WI38 (cell line): ENCODE measurements around the gene ARMC8.

Experiments used
- H3K4me3 ChIP-seq: 2 replicates; pipeline ENCODE4 v1.5.1; 2011; ENCODE audit warnings: low read depth, mild to moderate bottlenecking, control low read depth, low read length
- TF ChIP-seq, protein P1 (sequence below): IDR thresholded peaks from 2 replicates; pipeline ENCODE4 v1.5.1; 2012; ENCODE audit warnings: low read depth, mild to moderate bottlenecking, control low read depth, low read length

Gene ARMC8

DNA sequence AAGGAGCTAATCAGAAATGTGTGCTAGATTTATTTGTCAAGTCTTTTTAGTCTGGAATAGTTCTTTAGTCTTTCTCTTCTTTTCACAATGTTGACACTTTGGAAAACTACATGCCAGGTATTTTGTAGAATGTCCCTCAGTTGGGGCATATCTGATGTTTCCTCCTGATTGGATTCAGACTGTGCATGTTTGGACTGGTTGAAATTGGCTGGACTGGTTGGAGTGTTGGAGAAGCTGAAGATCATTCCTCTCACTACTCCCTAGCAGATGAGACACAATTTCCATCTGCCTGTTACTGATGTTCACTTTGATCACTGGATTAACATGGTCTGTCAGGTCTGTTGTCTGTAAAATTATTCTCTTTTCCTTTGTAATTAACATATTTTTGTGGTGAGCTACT lies 138.9 kb downstream of the ARMC8 start:
- no peak overlapping the region for H3K4me3 ChIP-seq
- TF ChIP-seq, protein P1, sequence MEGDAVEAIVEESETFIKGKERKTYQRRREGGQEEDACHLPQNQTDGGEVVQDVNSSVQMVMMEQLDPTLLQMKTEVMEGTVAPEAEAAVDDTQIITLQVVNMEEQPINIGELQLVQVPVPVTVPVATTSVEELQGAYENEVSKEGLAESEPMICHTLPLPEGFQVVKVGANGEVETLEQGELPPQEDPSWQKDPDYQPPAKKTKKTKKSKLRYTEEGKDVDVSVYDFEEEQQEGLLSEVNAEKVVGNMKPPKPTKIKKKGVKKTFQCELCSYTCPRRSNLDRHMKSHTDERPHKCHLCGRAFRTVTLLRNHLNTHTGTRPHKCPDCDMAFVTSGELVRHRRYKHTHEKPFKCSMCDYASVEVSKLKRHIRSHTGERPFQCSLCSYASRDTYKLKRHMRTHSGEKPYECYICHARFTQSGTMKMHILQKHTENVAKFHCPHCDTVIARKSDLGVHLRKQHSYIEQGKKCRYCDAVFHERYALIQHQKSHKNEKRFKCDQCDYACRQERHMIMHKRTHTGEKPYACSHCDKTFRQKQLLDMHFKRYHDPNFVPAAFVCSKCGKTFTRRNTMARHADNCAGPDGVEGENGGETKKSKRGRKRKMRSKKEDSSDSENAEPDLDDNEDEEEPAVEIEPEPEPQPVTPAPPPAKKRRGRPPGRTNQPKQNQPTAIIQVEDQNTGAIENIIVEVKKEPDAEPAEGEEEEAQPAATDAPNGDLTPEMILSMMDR, result no peak

DNA sequence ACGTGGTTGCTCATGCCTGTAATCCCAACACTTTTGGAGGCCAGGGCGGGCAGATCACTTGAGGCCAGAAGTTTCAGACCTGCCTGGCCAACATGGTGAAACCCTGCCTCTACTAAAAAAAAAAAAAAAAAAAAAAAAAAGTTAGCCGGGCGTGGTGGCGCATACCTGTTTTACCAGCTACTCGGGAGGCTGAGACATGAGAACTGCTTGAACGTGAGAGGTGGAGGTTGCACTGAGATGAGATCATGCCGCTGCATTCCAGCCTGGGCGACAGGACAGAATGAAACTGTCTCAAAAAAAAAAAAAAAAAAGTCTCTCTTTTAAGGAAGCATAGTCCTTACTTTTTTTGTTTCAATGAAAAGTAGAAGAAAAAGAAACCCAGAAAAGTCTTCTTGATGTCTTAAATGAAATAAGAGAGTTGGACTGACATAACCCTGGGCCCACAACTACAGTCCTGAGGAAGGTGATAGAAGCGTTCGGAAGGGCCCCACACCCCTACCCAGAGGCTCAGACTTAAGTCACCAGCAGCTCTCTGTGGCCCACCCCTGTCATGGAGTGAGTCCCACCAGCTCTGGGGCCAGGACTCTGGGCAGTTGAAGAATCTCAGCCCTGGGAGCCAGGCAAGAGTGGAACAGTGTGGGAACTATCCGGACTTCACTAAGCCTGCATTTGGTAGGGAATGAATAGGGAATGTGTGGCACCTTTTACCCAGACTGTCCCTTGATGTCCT lies 139.9 kb downstream of the ARMC8 start:
- H3K4me3 ChIP-seq, result no peak overlapping the region

DNA sequence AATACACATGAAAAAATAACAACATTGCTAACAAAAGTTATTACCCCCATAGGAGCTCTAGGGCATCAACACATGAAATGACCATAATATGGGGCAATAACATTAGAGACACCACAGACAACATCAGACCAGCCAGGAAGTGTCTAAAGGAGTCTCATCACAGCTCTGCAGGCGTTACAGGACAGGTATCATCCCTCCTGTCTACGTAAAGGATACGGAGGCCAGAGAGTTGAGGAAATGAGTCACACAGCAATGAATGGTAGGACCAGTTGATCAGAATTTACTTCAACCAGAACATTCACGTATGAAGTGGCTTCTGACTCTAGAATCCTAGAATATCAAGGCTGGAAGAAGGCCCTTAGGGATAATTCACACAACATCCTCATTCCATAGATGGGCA lies 140.7 kb downstream of the ARMC8 start:
- TF ChIP-seq, protein P1, result no peak
- H3K4me3 ChIP-seq, result no peak overlapping the region

More for the DNA sequence above, 139.9 kb downstream of the ARMC8 start:
- TF ChIP-seq, protein P1, result no peak

DNA sequence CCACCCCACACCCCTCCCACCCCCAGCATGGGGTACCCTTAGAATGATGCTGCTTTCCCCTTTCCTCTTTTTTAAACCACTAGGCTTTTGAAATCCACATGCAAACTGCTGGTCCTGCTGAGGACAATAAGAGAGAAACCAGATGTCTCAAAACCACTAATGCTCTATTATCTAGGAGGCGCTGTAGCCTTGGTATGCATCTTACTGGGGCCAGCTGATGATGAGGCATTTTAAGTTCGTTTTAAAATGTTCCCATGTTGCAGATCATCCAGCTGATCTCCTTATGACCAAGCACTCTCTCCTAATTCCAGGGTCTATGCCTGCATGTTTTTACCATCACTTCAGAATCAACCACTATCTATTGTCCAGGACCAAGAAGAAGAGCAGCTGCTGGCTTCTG lies 141.2 kb downstream of the ARMC8 start:
- TF ChIP-seq, protein P1, result no peak
- H3K4me3 ChIP-seq, result no peak overlapping the region

DNA sequence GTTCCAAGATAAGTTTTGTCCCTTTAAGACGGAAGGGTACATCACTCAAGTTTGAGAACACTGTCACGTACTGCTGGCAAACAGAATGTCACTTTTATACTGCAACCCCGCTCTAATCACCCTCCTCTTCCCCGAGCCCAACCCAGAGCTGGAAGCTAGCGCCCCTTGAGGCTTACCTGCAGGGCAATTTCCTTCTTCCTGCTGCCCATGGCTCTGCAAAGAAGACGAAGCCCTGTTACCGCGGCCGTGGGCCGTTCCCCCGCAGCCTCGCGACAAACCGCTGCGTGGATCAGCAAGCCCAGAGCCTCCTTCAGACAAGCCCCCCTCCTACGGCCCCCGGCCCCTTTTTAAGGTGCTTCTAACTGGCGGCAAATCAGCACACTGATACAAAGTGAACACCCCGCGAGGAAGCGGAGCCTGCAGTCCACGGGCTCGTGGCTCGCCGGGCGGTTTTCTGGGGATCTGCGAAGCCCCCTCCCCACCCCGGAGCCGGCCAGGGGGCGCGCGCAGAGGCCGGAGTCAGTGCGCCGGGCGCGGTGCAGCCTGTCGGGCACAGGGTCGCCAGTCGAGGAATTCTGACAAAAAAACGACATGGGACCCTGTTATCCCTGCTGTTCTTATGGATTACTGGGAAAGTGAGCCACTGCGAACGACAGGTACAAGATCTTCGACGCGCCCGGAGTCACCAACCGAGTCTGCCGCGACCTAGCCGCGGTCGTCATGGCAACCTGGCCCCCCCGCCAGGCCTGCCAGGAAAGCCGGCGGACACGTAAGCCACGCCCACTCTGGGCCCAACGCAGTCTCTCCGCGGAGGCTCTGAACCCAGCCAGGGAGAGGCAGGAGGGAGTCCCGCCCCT lies 142.3 kb downstream of the ARMC8 start, which contains the start of gene NME9:
Gene NME9 (minus strand): TSS at position 725 of the 857 bp plus-strand sequence. CDS start 516 bp downstream, at position 209.
- H3K4me3 ChIP-seq, result peak within 1 kb of the TSS; percentile 67
- TF ChIP-seq, protein P1, result peak; percentile 41

DNA sequence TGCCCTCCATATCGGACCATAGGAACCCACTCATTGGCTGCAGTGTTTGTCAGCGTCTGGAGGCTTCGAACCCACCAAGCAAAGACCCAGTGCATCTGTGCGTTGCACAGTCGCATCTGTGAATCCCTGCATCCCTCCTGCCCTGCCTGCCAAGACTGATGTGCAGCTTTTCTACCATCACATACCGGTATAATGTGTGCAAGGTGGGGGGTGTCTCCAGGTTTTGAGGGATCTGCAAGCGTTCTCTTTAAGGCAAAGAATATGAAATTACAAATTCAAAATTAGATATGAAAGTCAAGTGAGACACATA lies 142.8 kb downstream of the ARMC8 start:
- TF ChIP-seq, protein P1, result no peak

More for the DNA sequence above, 142.8 kb downstream of the ARMC8 start:
- peak overlapping the region; percentile 67 for H3K4me3 ChIP-seq
